Measurements from ENCODE around the gene PGS1.

DNA sequence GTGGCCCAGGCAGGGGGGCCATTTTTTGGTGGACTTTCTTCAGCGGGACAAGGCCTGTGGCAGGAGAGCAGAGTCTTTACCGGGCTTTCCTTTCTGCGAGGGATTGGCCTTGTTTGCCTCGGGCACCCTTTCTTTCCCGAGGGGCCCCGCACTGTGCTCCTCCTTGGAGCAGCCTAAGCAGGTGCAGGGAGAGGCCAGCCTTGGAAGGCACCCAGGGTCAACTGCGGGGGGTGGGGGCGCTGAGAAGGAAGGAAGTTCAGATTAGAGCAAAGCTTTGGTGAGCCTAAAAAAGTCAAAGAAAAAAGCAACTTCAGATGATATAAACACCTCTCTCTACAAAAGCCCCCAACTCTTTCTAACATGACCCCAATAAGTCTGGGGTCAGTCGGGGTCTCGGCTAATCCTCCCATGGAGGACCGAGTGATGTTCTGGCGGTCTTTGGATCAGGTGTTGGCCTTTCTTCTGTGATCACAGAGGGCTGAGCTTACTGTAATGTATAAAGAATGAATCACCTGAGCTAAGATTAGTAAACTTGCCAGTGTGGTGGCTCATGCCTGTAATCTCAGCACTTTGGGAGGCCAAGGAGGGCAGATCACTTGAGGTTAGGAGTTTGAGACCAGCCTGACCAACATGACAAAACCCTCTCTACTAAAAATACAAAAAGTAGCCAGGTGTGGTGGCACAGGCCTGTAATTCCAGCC, 63.0 kb downstream of the PGS1 start:
- TF ChIP-seq, protein P1, sequence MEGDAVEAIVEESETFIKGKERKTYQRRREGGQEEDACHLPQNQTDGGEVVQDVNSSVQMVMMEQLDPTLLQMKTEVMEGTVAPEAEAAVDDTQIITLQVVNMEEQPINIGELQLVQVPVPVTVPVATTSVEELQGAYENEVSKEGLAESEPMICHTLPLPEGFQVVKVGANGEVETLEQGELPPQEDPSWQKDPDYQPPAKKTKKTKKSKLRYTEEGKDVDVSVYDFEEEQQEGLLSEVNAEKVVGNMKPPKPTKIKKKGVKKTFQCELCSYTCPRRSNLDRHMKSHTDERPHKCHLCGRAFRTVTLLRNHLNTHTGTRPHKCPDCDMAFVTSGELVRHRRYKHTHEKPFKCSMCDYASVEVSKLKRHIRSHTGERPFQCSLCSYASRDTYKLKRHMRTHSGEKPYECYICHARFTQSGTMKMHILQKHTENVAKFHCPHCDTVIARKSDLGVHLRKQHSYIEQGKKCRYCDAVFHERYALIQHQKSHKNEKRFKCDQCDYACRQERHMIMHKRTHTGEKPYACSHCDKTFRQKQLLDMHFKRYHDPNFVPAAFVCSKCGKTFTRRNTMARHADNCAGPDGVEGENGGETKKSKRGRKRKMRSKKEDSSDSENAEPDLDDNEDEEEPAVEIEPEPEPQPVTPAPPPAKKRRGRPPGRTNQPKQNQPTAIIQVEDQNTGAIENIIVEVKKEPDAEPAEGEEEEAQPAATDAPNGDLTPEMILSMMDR (conservative IDR thresholded peaks at IDR 0.05; ENCODE audit: low read depth, low read length) = no peak
- TF ChIP-seq EZH2 (IDR thresholded peaks at IDR 0.05; ENCODE audit: borderline replicate concordance, low read depth, low read length, poor library complexity, severe bottlenecking) = no peak
